A673 (cell line): Measurements from ENCODE around the gene PCDHGA4. TPM values are rescaled to one million over a fixed set of nuclear protein-coding genes. Genes with fewer than 3 reads are reported as not detected.
"Not testable (repeated sequence)": the region's sequence is repeated elsewhere in the genome, so short reads cannot be mapped to it uniquely, and the experiment has no call there.

Experiments used
- BruUV-seq: library from RNA; stranded (reverse); fragments of 400-500 nt; replicated peaks from 2 replicates; lab custom pipeline; 2021; lab: Mats Ljungman, UMichigan
- CTCF ChIA-PET: fragments of 300-600 bp; sonication (Branson Sonifier 250); formaldehyde crosslinking; loops from one replicate; lab custom pipeline; 2022; ENCODE audit warnings: antibody characterized with exemption; lab: Charles Lee
- POLR2A ChIA-PET: fragments of 300-600 bp; sonication (Branson Sonifier 250); formaldehyde crosslinking; loops from one replicate; lab custom pipeline; 2022; ENCODE audit warnings: antibody characterized with exemption; ENCODE audit not compliant: low non-redundant PET; lab: Charles Lee
- DNase-seq: peaks from one replicate; pipeline ENCODE4 v3.0.0-alpha.2; 2015; ENCODE audit warnings: low spot score
- H3K27ac ChIP-seq: fragments of 200-600 bp; sonication (generic); 2 replicates; pipeline ENCODE4 v1.5.1; 2016; ENCODE audit warnings: mixed run types, low read depth, mild to moderate bottlenecking, mixed read lengths, antibody characterized with exemption, low read length; ENCODE audit not compliant: poor library complexity, severe bottlenecking
- H3K27me3 ChIP-seq: fragments of 200-600 bp; sonication (generic); replicated peaks from 2 replicates; pipeline ENCODE4 v1.6.1; 2017; ENCODE audit warnings: mixed run types, low read depth, mild to moderate bottlenecking, mixed read lengths, antibody characterized with exemption, low read length; ENCODE audit not compliant: insufficient read depth, poor library complexity
- H3K36me3 ChIP-seq: fragments of 200-600 bp; sonication (generic); 2 replicates; pipeline ENCODE4 v1.6.1; 2016; ENCODE audit warnings: mixed run types, mild to moderate bottlenecking, mixed read lengths, antibody characterized with exemption, low read length; ENCODE audit not compliant: insufficient read depth, poor library complexity, severe bottlenecking
- H3K4me1 ChIP-seq: fragments of 200-600 bp; sonication (generic); 2 replicates; pipeline ENCODE4 v1.6.1; 2017; ENCODE audit warnings: mixed run types, mild to moderate bottlenecking, mixed read lengths, antibody characterized with exemption, low read length; ENCODE audit not compliant: insufficient read depth, poor library complexity, severe bottlenecking
- H3K4me3 ChIP-seq: fragments of 200-600 bp; sonication (generic); 2 replicates; pipeline ENCODE4 v1.5.1; 2016; ENCODE audit warnings: low read depth, mixed run types, mild to moderate bottlenecking, mixed read lengths, low read length; ENCODE audit not compliant: poor library complexity, severe bottlenecking
- H3K9me3 ChIP-seq: fragments of 200-600 bp; sonication (generic); 2 replicates; pipeline ENCODE4 v1.6.1; 2016; ENCODE audit warnings: mixed run types, low read depth, mild to moderate bottlenecking, mixed read lengths, antibody characterized with exemption, low read length; ENCODE audit not compliant: poor library complexity, severe bottlenecking
- CTCF ChIP-seq: fragments of 300-800, 200-600 bp; sonication (generic); conservative IDR thresholded peaks from 2 replicates; pipeline ENCODE4 v1.5.1; 2017; ENCODE audit warnings: low read depth, mild to moderate bottlenecking, antibody characterized with exemption, low read length, moderate library complexity, mixed read lengths
- EZH2 ChIP-seq: fragments of 200-600 bp; sonication (generic); IDR thresholded peaks from 2 replicates; pipeline ENCODE4 v1.6.1; 2017; ENCODE audit warnings: borderline replicate concordance, low read depth, mild to moderate bottlenecking, mixed read lengths, antibody characterized with exemption, low read length; ENCODE audit not compliant: poor library complexity, severe bottlenecking
- intact Hi-C: fragments of 100-400 bp; cut with micrococcal nuclease; formaldehyde crosslinking; loops from one replicate; pipeline ENCODE4 v1.10.0; 2022; ENCODE audit not compliant: unreplicated experiment
- total RNA-seq: library from RNA; stranded (reverse); gene quantifications from 2 replicates; pipeline ENCODE4 v1.2.3, GENCODE V29; 2021

The PCDHGA4 gene
- total RNA-seq, 1 experiment from 2014 or later, result 3.5 TPM

- H3K27ac ChIP-seq, result no peak overlapping the region
- H3K4me3 ChIP-seq, result no peak overlapping the region
- intact Hi-C loops, result no loop called here
- no TSS peak for BruUV-seq
- ChIA-PET CTCF (no interaction called here), POLR2A (no interaction called here)
- peaks cover 53% of the 10 kb centered on the region for H3K9me3 ChIP-seq
- TF ChIP-seq EZH2 (no peak), CTCF (no peak)
- no peak for DNase-seq
- H3K36me3 ChIP-seq, result no peaks in the 10 kb centered on the region
- no peaks in the 10 kb centered on the region for H3K4me1 ChIP-seq
- H3K27me3 ChIP-seq, result no peaks in the 10 kb centered on the region
Observed at GRCh38 chr5:141393267-141393666, 38.4 kb downstream of the PCDHGA4 start.

GRCh38 chr5:141394401-141395187, 39.8 kb downstream of the PCDHGA4 start:
- intact Hi-C loops, result loop anchor here (5.0 kb wide), 1 partner anchor 128 kb away; no protein-coding TSS in a partner anchor
- BruUV-seq, CTCF ChIA-PET, POLR2A ChIA-PET, H3K4me3 ChIP-seq, H3K27me3 ChIP-seq, H3K27ac ChIP-seq, DNase-seq, H3K4me1 ChIP-seq: not testable (repeated sequence)
- Histone ChIP-seq H3K36me3 (peaks cover 12% of the 10 kb centered on the region), H3K9me3 (peaks cover 53% of the 10 kb centered on the region)

GRCh38 chr5:141397756-141398551, 43.1 kb downstream of the PCDHGA4 start, which contains the start of gene PCDHGB5:
Gene PCDHGB5 (plus strand): TSS chr5:141397947. CDS start chr5:141398128, 181 bp downstream.
- H3K9me3 ChIP-seq, result peaks cover 53% of the 10 kb centered on the region
- BruUV-seq, H3K27me3 ChIP-seq, POLR2A ChIA-PET, H3K4me1 ChIP-seq: not testable (repeated sequence)
- CTCF ChIA-PET, result interaction anchor here (1.2 to 1.5 kb wide), 3 partner anchors 160 to 174 kb away, joined by 3 to 7 read pairs (median 5); partner anchors contain the start of gene PCDHB14
- peaks cover 27% of the 10 kb centered on the region for H3K36me3 ChIP-seq
- TF ChIP-seq CTCF, result peak; percentile 62
- peak within 1 kb of the TSS; percentile 39 for H3K4me3 ChIP-seq
- intact Hi-C loops, result loop anchor here (5.0 kb wide), 1 partner anchor 124 kb away; no protein-coding TSS in a partner anchor
- H3K27ac ChIP-seq, result peak within 1 kb of the TSS; percentile 37
- peak; percentile 66 for DNase-seq
